Measurements from ENCODE around the gene CXCR3.
"Not testable (repeated sequence)": the region's sequence is repeated elsewhere in the genome, so short reads cannot be mapped to it uniquely, and the experiment has no call there.

The CXCR3 gene

DNA sequence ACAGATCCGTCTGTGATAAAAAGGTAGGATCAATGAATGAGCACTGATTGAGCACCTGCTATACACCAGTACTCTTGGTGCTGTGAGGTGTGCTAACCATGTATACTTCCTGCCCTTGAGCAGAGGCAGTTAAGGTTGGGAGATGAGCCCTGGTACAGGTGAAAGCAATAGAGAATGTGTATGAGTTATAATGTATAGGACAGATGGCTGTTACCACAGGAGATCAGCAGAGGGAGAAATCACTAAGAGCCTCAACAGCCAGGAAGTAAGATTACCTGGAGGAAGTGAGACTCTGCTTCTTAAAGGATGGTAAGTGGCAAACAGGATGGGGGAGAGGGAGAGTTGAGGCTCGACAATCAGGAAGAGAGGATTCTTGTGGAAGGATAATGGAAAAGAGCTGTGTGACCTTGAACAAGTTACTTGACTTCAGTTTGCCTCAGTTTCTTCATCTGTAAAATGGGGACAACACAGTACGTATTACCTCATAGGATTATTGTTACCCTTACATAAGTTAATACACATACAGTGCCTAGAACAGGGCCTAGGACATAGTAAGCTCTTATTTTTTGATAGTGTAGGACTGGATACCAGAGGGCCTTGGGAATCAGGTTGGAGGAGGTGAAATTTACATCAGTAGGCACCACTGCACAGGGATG, 9.1 kb downstream of the CXCR3 start:
- no peak for DNase-seq (ENCODE audit: low spot score)

DNA sequence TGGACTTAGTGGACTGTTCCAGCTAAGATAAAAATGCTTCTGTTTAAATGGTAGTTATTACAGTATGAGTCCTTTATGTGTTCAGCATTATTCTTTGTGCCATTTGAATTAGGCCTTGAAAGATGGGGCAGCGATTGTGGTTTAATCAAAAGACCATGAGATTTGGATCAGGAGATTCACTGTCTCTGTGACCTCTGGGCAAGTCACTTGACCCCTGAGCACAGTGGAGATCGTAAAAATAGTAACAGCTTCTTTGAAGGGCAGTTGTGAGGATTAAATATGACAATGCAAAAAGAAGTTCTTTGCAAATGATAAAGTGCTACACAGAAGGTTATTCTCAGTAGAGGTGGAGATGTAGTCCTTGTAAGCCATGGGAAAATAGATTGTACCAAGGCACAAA, 10.8 kb downstream of the CXCR3 start:
- no peak for DNase-seq (ENCODE audit: low spot score)

DNA sequence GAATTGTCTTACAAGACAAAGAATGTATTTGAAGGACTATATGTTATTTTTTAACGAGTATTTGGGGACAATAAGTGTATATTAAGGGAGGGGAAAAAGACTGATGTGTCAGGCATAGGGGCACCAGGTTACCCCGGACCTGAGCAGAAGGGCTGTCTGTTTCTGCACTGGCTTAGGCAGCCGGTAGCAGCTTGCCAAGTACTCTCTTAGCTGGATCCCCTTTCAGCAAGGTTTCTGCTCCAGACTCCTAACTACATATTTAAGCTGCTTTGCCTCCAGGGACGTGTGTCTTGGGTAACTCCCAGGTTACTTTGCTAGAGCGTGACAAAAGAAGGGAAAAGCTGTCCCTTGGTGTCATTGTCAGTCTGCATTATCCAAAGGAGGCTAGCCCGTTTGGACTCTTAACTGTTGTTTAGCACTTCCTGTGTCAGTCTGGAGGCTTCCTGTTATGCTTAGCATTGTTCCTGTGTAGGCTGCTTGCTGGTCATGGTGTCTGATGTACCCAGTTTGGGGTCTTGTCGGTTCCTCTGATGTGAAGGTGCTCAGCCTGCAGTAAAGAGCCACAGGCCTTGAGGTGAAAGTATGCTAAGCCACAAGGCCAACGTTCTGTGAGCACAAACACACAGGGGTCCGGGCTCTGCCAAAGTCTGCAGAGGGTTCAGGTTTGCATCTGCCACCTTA, 11.6 kb downstream of the CXCR3 start:
- DNase-seq (ENCODE audit: low spot score) = no peak

DNA sequence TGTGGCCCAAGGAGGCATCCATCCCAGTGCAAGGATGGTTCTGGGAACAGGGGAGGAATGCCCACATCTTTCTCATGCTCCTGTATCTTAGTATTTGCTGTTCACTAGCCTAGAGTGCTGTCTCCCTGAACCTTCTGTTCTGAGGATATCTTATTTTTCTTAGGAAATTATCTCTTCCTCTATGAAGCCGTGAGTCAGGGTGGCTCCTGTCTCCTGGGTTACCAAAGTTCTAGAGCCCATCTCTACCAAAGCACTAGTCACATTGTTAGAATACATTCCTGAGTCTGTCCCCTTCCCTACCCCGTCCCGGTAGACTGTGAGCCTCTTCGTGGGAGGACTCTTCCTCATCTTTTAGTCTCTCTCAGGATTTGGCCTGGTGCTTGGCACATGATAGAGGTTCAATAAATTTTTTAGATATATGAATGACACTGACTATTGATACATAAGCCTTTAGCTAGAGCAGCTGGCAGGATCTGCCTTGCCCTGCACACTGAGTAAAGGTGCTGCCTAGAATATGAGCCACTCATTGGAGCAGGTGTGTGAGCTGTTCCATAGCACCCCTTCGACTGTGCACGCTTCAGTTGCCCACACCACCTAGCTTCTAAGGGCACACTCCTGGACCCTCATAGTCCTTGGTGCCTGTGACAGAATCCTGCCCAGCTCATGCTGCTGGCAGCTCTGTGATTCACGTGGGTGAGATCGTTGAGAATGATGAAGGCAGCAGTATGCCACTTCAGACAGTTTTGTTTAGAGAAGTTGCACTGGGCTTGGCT, 13.3 kb downstream of the CXCR3 start:
- DNase-seq (ENCODE audit: low spot score) = no peak

DNA sequence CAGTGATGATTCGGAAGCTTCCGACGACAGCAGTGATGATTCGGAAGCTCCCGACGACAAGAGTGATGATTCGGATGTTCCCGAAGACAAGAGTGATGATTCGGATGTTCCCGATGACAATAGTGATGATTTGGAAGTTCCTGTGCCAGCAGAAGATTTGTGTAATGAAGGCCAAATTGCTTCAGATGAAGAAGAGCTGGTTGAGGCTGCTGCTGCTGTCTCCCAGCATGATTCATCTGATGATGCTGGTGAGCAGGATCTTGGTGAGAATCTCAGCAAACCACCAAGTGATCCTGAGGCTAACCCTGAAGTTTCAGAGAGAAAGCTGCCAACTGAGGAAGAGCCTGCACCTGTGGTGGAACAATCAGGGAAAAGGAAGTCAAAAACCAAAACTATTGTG, 14.2 kb downstream of the CXCR3 start:
- DNase-seq (ENCODE audit: low spot score) = no peak

DNA sequence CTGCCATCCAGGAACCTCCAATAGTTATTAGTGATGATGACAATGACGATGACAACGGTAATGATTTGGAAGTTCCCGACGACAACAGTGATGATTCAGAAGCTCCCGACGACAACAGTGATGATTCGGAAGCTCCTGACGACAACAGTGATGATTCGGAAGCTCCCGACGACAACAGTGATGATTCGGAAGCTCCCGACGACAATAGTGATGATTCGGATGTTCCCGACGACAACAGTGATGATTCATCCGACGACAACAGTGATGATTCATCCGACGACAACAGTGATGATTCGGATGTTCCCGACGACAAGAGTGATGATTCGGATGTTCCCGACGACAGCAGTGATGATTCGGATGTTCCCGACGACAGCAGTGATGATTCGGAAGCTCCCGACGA, 14.7 kb downstream of the CXCR3 start:
- DNase-seq (ENCODE audit: low spot score) = no peak

DNA sequence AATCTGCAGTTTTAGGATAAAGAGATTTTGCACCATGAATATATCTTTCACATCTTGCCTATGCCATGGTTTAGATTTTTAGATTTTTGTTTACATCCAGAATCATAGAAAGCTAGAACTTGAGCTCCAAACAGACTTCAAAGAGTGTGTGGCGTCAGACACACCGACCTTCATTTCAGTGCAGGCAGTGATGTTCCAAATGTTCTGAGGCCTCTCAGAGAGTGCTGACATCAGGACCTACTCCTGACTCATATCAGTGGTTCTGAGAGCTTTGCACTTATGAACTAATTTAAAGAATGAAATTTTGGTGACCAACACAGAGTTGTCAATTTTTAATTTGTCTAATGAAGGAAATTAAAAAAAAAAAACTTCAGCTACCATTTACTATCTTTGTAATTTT, 18.3 kb downstream of the CXCR3 start:
- no peak for DNase-seq (ENCODE audit: low spot score)

DNA sequence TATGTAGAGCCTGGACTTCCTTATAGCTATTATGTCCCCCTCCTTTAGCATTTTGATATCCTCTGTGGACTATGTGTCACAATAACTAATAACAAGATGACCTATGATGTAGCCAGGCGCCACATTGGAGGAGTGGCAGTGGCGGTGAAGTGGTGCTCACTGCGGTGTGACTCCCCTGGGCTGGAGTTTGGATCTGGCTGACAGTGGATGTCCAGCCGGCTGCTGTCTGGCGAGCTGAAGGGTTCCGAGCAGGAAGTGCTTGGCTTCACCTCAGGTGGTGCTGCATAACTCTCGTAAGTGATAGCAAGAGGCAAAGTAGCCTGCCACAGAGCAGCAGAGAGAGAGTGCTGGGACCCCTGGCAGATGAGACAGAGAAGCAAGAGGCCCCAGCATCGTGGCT, 25.1 kb downstream of the CXCR3 start:
- DNase-seq (ENCODE audit: low spot score) = not testable (repeated sequence)

DNA sequence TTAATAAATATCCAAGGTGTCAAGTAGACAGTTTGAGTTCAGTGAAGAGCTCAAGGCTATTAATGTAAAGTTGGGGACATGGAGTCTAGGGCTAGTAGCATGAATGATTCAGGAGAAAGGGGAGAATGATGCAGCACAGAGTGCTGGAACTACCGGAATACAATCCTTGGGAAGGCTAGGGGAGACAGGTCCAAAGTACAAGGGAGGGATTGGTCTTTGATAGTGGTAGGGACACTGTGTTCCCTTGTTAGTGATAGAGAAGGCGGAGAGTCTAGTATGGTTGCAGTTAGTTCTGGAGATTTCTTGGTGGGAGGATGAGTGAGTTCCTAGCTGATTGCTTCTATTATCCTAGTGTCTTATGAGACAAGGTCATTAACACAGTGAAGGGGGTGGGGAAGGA, 31.4 kb downstream of the CXCR3 start:
- DNase-seq (ENCODE audit: low spot score) = no peak

DNA sequence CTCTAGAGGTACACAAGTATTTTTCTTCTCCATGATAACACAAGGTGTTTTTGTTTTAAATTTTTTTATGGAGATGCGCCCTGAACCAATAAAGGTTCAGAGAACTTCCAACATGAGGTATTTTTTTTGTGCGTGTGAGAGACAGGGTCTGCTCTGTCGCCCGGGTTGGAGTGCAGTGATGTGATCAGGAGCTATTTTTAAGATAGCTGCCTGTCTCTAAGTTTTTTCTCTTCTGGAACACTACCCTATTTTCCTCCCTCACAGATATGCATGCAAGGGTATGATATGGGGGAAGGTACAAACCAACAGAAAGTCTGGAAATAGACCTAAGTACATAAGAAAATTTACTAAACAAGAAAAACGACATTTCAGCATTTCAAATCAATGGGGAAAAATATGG, 37.1 kb downstream of the CXCR3 start:
- DNase-seq (ENCODE audit: low spot score) = no peak

DNA sequence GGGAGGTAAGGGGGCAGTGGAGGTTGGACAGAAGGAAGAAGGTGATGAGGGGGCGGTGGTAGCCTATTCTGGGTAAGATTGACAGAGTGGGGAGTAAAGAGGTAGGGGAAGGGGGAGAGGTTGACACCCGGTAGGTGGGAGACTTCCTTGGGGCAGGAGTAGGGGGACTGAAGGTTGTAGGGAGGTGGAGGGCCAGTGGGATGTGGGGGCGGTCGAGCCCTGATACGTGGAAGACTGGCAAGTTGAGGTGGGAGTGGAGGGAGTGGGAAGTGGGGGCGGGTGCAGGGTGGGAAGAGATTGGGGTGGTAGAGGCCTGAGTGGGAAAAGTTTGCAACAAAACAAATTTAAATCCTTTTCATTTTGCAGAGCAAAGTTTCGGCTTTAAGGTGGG, 38.3 kb downstream of the CXCR3 start:
- no peak for DNase-seq (ENCODE audit: low spot score)

DNA sequence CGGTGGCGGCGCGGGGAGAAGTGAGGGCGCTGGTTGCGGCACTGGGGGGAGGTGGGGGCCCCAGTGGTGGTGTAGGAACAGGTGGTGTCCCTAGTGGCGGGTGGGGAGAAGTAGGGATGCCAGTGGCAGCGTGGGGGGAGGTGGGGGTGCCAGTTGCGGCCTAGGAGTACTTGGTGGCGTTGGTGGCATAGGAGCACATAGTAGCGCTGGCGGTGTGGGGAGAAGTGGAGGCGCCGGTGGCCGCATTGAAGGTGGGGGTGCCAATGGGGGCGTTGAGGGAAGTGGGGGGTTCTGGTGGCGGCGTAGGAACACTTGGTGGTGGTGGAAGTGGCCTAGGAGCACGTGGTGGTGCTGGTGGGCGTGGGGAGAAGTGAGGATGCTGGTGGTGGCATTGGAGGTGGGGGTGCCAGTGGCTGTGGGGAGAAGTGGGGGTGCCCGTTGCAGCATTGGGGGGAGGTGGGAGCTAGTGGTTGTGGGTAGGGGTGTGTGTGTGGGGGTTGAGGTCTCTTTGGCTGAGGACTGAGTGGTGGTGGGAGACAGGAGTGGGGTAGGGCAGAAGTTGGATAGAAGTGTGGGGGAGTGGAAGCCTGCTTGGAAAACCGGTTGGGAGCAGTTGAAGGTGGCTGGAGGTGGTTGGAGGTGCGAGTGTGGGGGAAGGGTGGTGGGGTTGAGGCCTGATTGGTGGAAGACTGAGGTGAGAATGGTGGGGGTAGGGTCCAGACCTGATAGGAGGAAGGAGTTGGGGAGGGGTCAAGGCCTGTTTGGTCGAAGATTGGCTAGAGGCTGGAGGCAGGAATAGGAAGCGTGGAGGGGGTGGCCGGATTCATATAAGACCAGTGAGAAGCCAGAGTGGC, 38.9 kb downstream of the CXCR3 start:
- DNase-seq (ENCODE audit: low spot score) = no peak

DNA sequence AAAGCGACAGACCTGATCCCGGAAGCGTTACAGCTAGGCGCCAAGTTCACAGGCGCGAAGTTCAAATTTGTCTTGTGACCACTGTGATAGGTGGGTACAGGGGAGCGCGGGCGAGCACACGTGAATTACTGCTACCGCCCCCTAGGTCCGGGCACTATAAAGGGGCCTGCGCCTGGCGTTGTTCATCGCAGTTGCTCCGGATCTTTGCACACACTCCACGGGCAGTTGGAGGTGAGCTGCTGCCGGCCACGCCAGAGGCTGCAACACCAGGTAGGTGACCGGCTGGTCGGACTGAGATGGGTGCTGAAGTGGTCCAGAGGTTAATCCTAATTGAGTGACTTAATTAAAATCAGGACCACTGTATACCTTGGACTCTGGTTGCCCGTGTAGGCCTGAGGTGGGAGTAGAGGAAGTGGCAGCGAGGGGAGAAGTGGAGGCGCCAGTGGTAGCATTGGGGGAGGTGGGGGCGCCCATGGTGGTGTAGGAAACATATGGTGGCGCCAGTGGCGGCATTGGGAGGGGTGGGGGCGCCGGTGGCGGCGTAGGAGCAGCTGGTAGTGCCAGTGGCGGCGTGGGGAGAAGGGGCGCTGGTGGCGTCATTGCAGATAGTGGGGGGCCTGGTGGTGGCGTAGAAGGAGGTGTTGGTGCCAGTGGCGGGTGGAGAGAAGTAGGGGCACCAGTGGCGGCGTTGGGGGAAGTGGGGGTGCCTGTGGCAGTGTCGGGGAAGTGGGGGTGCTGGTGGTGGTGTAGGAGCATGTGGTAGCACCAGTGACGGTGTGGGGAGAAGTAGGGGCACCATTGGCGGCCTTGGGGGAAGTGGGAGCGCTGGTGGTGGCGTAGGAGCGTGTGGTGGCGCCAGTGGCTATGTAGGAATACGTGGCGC, 39.8 kb downstream of the CXCR3 start, which contains the start of gene GCNA:
GCNA (plus strand) TSS at position 185 of the 883 bp plus-strand sequence. CDS start 2,385 bp downstream, outside the sequence.
- DNase-seq (ENCODE audit: low spot score) = no peak

DNA sequence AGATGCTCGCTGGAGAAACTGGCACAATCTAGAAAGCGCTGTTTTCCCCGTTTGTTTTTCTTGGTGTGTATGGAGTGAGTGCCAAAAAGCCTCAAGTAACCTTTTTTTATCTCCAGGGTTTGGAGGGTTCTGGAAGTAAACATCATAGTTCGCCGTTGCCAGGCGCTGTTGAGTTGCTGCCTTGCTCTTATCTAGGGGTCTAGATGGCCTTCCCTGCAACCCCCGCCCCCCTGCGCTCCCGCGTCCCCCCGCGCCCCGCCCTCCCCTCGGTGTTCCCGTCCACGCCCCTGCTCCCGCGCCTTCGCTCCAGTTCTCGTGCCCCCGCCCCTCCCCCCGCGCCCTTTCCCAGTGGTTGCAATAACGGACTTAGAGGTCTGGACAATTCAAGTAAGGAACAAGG, 40.6 kb downstream of the CXCR3 start:
- no peak for DNase-seq (ENCODE audit: low spot score)

DNA sequence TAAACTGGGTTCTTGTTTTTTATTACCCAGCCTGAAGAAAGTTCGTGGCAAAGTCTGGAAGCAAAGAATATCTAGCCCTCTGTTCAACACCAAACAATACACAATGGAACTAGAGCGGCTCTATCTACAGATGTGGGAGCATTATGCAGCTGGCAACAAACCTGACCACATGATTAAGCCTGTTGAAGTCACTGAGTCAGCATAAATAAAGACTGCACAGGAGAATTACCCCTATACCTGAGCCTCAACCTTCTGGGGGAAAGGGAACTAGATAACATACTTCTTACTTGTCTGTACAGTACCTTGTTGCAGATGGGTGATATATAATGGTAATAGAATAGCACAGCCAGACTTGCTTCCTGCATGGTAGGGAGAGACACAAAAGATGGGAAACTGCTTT, 44.7 kb downstream of the CXCR3 start:
- DNase-seq (ENCODE audit: low spot score) = no peak

DNA sequence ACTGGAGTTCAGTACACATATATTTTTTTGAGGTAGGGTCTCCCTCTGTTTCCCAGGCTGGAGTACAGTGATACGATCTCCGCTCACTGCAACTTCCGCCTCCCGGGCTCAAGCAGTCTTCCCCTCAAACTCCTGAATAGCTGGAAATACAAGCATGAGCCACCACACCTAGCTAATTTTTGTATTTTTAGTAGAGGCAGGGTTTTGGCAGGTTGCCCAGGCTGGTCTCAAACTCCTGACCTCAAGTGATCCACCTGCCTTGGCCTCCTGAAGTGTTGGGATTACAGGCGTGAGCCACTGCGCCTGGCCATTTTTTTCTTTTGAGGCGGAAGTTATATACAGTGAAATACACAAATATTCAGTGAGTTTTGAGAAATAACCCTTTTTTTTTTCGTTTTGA, 46.9 kb downstream of the CXCR3 start:
- not testable (repeated sequence) for DNase-seq (ENCODE audit: low spot score)
